OCI-M1 (cell line): Measurements from ENCODE around the gene ERMARD.
A peak's percentile ranks its signal among the peaks of the same experiment; 100 is the strongest.

Experiments used
- DNase-seq: peaks from one replicate; lab custom pipeline; 2025; lab: John Stamatoyannopoulos, UW

The ERMARD gene

GRCh38 chr6:169751242-169752073 lies at the start of gene ERMARD, which contains the start of gene DYNLT2:
Gene ERMARD (plus strand): TSS chr6:169751622. CDS start chr6:169751658, 36 bp downstream.
Gene DYNLT2 (minus strand): TSS chr6:169751572. CDS start chr6:169751458, 114 bp downstream.
- peak; percentile 94 for DNase-seq

- DNase-seq = peak; percentile 97
These were observed 49.2 kb upstream of the ERMARD start, which contains the start of the genes C6orf120 and WDR27 for GRCh38 chr6:169701954-169702839. Gene C6orf120 (plus strand): TSS chr6:169702126. CDS start chr6:169702460, 334 bp downstream. Gene WDR27 (minus strand): TSS chr6:169702029. CDS start chr6:169689005, 13,024 bp downstream.

GRCh38 chr6:169702840-169703246 lies 48.6 kb upstream of the ERMARD start:
- DNase-seq = no peak

GRCh38 chr6:169707772-169708171 lies 43.6 kb upstream of the ERMARD start:
- DNase-seq = peak; percentile 83

GRCh38 chr6:169709293-169709692 lies 42.1 kb upstream of the ERMARD start:
- no peak for DNase-seq

GRCh38 chr6:169710009-169710408 lies 41.4 kb upstream of the ERMARD start:
- no peak for DNase-seq

GRCh38 chr6:169714178-169714577 lies 37.2 kb upstream of the ERMARD start:
- DNase-seq = no peak

GRCh38 chr6:169714595-169714994 lies 36.8 kb upstream of the ERMARD start:
- no peak for DNase-seq

- no peak for DNase-seq
These were observed 32.3 kb upstream of the ERMARD start for GRCh38 chr6:169719117-169719516.

- DNase-seq = no peak
These were observed 31.1 kb upstream of the ERMARD start for GRCh38 chr6:169720207-169720855.

- DNase-seq = peak; percentile 78
These were observed 28.8 kb upstream of the ERMARD start for GRCh38 chr6:169722362-169723199.

- peak; percentile 78 for DNase-seq
These were observed 28.1 kb upstream of the ERMARD start for GRCh38 chr6:169723200-169723909.

- DNase-seq = peak; percentile 40
These were observed 27.4 kb upstream of the ERMARD start for GRCh38 chr6:169723991-169724493.

- no peak for DNase-seq
These were observed 26.8 kb upstream of the ERMARD start, which contains the start of gene PHF10 for GRCh38 chr6:169724494-169725124. Gene PHF10 (minus strand): TSS chr6:169724500. CDS start chr6:169723931, 569 bp downstream.

GRCh38 chr6:169725125-169726048 lies 26.0 kb upstream of the ERMARD start:
- no peak for DNase-seq

GRCh38 chr6:169726049-169726400 lies 25.4 kb upstream of the ERMARD start:
- no peak for DNase-seq

- DNase-seq = peak; percentile 10
These were observed 24.5 kb upstream of the ERMARD start for GRCh38 chr6:169726963-169727362.

- no peak for DNase-seq
These were observed 21.5 kb upstream of the ERMARD start for GRCh38 chr6:169729961-169730360.
